GM12878 (cell line): Measurements from ENCODE around the gene P3H3. TPM values are rescaled to one million over a fixed set of nuclear protein-coding genes. Genes with fewer than 3 reads are reported as not detected.

Experiments used
- CBX5 ChIP-seq: sonication (generic); IDR thresholded peaks from 2 replicates; pipeline ENCODE4 v1.6.1; 2016; ENCODE audit warnings: low read depth, moderate library complexity, mild to moderate bottlenecking, inconsistent platforms
- CREM ChIP-seq: IDR thresholded peaks from 2 replicates; pipeline ENCODE4 v1.6.1; 2014; ENCODE audit warnings: antibody characterized with exemption, low read depth
- MTA2 ChIP-seq: fragments of 450-650 bp; IDR thresholded peaks from 2 replicates; pipeline ENCODE4 v1.6.1; 2016; ENCODE audit warnings: low read depth, mild to moderate bottlenecking, moderate library complexity
- NFYA ChIP-seq: IDR thresholded peaks from 2 replicates; pipeline ENCODE4 v1.6.1; 2011; ENCODE audit warnings: low read depth, mild to moderate bottlenecking, low read length, improper control_type of control experiment, borderline replicate concordance
- POLR2A ChIP-seq: IDR thresholded peaks from 2 replicates; pipeline ENCODE4 v1.6.1; 2011; ENCODE audit warnings: low read depth, mild to moderate bottlenecking, low read length
- STAT1 ChIP-seq: fragments of 450-650 bp; conservative IDR thresholded peaks from 2 replicates; pipeline ENCODE4 v1.6.1; 2014; ENCODE audit warnings: antibody characterized with exemption, mild to moderate bottlenecking
- ZNF207 ChIP-seq: fragments of 450-650 bp; IDR thresholded peaks from 2 replicates; pipeline ENCODE4 v1.6.1; 2014; ENCODE audit warnings: antibody characterized with exemption, mild to moderate bottlenecking, borderline replicate concordance
- polyA plus RNA-seq, 11 experiments: library from polyadenylated mRNA; depleted of rRNA in 4 of 11; unstranded in 6 of 11; stranded (reverse) in 5 of 11; fragments of >200 nt; fragmentation: Nextera tagmentation in 4 of 11; fragmentation: Illumina TruSeq in 1 of 11; extraction: Ambion mirVana in 4 of 11; extraction: Trizol in 1 of 11; gene quantifications; 1 replicate in 1 of 11; 2 replicates in 10 of 11; pipeline versions ENCODE4 v1.2.1 to v1.2.3, GENCODE V29; 2011 to 2016; ENCODE audit warnings: inconsistent platforms in 2 of 11, missing spikeins in 2 of 11, low read depth in 1 of 11
- total RNA-seq, 4 experiments: library from RNA; depleted of rRNA in 3 of 4; stranded (reverse); fragments of >200 nt in 3 of 4; fragmentation: Illumina TruSeq in 1 of 4; extraction: Trizol in 1 of 4; gene quantifications; 2 replicates each; pipeline versions ENCODE4 v1.2.1 to v1.2.3, GENCODE V29; 2013 to 2021
- TF ChIP-seq, protein P1 (sequence below): fragments of 450-650 bp; IDR thresholded peaks from 2 replicates; pipeline ENCODE4 v1.6.1; 2016; ENCODE audit warnings: mild to moderate bottlenecking
- TF ChIP-seq, protein P2 (sequence below): fragments of 450-650 bp; IDR thresholded peaks from 2 replicates; pipeline ENCODE4 v1.6.1; 2017; ENCODE audit warnings: mild to moderate bottlenecking
- TF ChIP-seq, protein P3 (sequence below): IDR thresholded peaks from 2 replicates; pipeline ENCODE4 v1.6.1; 2012; ENCODE audit warnings: low read depth, low read length, improper control_type of control experiment
- TF ChIP-seq, protein P4 (sequence below): fragments of 450-650 bp; IDR thresholded peaks from 2 replicates; pipeline ENCODE4 v1.6.1; 2016; ENCODE audit warnings: mild to moderate bottlenecking

The P3H3 gene
- total and polyA plus RNA-seq, 10 of the 15 experiments (the other 5 are each of a cell fraction or from before 2014, with no cell fraction given) = 0.03 to 0.21 (median 0.05) TPM; not detected in 7

DNA sequence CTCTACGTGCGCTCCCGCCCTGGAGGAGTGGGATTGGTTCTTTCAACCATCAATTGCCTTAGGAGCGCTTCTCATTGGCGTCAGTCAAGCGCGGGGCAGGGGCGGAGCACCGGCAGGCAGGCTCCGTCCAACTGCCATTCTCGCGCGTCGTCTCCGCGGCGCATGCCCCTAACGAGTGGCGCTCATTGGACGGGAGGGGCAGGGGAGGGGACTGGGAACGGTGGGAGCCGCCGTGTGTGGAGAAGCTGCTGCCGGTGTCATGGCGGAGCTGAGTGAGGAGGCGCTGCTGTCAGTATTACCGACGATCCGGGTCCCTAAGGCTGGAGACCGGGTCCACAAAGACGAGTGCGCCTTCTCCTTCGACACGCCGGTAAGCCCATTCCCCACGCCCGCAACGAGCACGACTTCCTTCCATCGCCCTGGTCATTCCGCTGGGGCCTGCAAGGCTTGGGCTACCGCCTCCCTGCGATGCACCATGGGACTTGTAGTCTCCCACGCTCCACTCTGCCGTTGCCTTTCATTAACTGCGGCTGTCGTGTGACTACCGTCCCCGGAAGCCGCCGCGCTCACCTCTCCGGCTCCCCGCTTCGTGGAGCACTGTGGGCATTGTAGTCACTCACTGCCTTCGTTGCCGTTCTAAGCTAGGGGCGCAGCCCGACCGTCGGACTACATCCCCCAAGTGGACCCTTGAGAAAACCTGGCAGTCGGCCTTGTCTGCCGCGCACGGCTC lies 23.9 kb downstream of the P3H3 start, which contains the start of gene USP5 (continued):
- TF ChIP-seq, protein P1, sequence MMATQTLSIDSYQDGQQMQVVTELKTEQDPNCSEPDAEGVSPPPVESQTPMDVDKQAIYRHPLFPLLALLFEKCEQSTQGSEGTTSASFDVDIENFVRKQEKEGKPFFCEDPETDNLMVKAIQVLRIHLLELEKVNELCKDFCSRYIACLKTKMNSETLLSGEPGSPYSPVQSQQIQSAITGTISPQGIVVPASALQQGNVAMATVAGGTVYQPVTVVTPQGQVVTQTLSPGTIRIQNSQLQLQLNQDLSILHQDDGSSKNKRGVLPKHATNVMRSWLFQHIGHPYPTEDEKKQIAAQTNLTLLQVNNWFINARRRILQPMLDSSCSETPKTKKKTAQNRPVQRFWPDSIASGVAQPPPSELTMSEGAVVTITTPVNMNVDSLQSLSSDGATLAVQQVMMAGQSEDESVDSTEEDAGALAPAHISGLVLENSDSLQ = peak; percentile 98
- TF ChIP-seq STAT1 (peak; percentile 94; the same call in 1 of the 2 replicates), MTA2 (no peak; the same call in 1 of the 2 replicates), POLR2A (peak; percentile 89), ZNF207 (peak; percentile 90), CREM (peak; percentile 99), CBX5 (no peak), NFYA (no peak)
- TF ChIP-seq, protein P2, sequence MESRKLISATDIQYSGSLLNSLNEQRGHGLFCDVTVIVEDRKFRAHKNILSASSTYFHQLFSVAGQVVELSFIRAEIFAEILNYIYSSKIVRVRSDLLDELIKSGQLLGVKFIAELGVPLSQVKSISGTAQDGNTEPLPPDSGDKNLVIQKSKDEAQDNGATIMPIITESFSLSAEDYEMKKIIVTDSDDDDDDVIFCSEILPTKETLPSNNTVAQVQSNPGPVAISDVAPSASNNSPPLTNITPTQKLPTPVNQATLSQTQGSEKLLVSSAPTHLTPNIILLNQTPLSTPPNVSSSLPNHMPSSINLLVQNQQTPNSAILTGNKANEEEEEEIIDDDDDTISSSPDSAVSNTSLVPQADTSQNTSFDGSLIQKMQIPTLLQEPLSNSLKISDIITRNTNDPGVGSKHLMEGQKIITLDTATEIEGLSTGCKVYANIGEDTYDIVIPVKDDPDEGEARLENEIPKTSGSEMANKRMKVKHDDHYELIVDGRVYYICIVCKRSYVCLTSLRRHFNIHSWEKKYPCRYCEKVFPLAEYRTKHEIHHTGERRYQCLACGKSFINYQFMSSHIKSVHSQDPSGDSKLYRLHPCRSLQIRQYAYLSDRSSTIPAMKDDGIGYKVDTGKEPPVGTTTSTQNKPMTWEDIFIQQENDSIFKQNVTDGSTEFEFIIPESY = 0 out of 2 replicates have a peak, but pooled peaks have one; percentile 39
- TF ChIP-seq, protein P3, sequence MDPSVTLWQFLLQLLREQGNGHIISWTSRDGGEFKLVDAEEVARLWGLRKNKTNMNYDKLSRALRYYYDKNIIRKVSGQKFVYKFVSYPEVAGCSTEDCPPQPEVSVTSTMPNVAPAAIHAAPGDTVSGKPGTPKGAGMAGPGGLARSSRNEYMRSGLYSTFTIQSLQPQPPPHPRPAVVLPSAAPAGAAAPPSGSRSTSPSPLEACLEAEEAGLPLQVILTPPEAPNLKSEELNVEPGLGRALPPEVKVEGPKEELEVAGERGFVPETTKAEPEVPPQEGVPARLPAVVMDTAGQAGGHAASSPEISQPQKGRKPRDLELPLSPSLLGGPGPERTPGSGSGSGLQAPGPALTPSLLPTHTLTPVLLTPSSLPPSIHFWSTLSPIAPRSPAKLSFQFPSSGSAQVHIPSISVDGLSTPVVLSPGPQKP = peak; percentile 84
- TF ChIP-seq, protein P4, sequence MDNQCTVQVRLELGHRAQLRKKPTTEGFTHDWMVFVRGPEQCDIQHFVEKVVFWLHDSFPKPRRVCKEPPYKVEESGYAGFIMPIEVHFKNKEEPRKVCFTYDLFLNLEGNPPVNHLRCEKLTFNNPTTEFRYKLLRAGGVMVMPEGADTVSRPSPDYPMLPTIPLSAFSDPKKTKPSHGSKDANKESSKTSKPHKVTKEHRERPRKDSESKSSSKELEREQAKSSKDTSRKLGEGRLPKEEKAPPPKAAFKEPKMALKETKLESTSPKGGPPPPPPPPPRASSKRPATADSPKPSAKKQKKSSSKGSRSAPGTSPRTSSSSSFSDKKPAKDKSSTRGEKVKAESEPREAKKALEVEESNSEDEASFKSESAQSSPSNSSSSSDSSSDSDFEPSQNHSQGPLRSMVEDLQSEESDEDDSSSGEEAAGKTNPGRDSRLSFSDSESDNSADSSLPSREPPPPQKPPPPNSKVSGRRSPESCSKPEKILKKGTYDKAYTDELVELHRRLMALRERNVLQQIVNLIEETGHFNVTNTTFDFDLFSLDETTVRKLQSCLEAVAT = 0 out of 2 replicates have a peak, but pooled peaks have one; percentile 24
